Activated CD4-positive, alpha-beta memory T cell treated with anti-CD3 and anti-CD28 coated beads for 36 hours (primary cell): Measurements from ENCODE around the gene ASB8. TPM values are rescaled to one million over a fixed set of nuclear protein-coding genes. Genes with fewer than 3 reads are reported as not detected.
A peak's percentile ranks its signal among the peaks of the same experiment; 100 is the strongest.

ENCODE experiments used
- CTCF ChIA-PET: fragments of 350-600 bp; sonication (Branson Sonifier 250); formaldehyde crosslinking; loops from one replicate; lab custom pipeline; 2021; ENCODE audit warnings: antibody characterized with exemption, inconsistent platforms; lab: Charles Lee
- POLR2A ChIA-PET: fragments of 350-600 bp; sonication (Branson Sonifier 250); formaldehyde crosslinking; loops from one replicate; lab custom pipeline; 2021; ENCODE audit warnings: antibody characterized with exemption; lab: Charles Lee
- DNase-seq: peaks from one replicate; pipeline ENCODE4 v3.0.0-alpha.2; 2020
- H3K27ac Mint-ChIP-seq: one replicate; pipeline ENCODE4 v1.8.0; 2021; ENCODE audit warnings: mixed read lengths
- H3K27me3 Mint-ChIP-seq: one replicate; pipeline ENCODE4 v1.8.0; 2021; ENCODE audit warnings: mixed read lengths
- H3K36me3 Mint-ChIP-seq: one replicate; pipeline ENCODE4 v1.8.0; 2021; ENCODE audit warnings: mixed read lengths
- H3K4me1 Mint-ChIP-seq: one replicate; pipeline ENCODE4 v1.8.0; 2021; ENCODE audit warnings: low read depth, mixed read lengths
- H3K4me3 Mint-ChIP-seq: one replicate; pipeline ENCODE4 v1.8.0; 2021; ENCODE audit warnings: mild to moderate bottlenecking, mixed read lengths
- H3K9me3 Mint-ChIP-seq: one replicate; pipeline ENCODE4 v1.8.0; 2021; ENCODE audit warnings: mixed read lengths
- intact Hi-C: fragments of 100-400 bp; cut with micrococcal nuclease; formaldehyde crosslinking; loops from one replicate; pipeline ENCODE4 v1.15.1; 2023
- microRNA-seq: library from miRNA; unstranded; fragments of <30 nt; microRNA quantifications from one replicate; pipeline ENCODE4 v1.2.0, GENCODE V29; 2022; ENCODE audit warnings: borderline number of aligned reads, borderline microRNAs expressed, borderline replicate concordance
- total RNA-seq, 2 experiments: library from RNA; stranded (reverse); gene quantifications; one replicate each; pipeline ENCODE4 v1.2.3, GENCODE V29; 2021

The ASB8 gene
- total RNA-seq, 2 experiments from 2014 or later, result 31.4 to 33.6 TPM

- intact Hi-C loops, result no loop called here
- Mint-ChIP-seq H3K36me3 (peaks cover 5% of the 10 kb centered on the region), H3K4me1 (peaks cover 44% of the 10 kb centered on the region), H3K4me3 (peak overlapping the region; percentile 86), H3K27ac (peak overlapping the region; percentile 94), H3K9me3 (no peaks in the 10 kb centered on the region), H3K27me3 (no peaks in the 10 kb centered on the region)
- ChIA-PET POLR2A (interaction anchor here (1.7 to 3.3 kb wide), 4 partner anchors 15 to 200 kb away, joined by 4 to 25 read pairs (median 10); partner anchors contain the start of genes ASB8, PFKM and VDR), CTCF (interaction anchor here (0.6 to 1.3 kb wide), 3 partner anchors 13 to 60 kb away, joined by 3 to 8 read pairs (median 3); no protein-coding TSS in a partner anchor)
- DNase-seq, result no peak
These were observed 52.8 kb downstream of the ASB8 start for GRCh38 chr12:48104531-48104930.

Small RNA genes lying within 50 kb of the gene (microRNA-seq; reads per million reads assigned to microRNA genes)
- gene MIR6505, result 2.8 reads per million

Other genes with a start within 250 kb of the ASB8 start
- gene TMEM106C, start 193.9 kb downstream of the ASB8 start, total RNA-seq, result 100 to 1,000 TPM; 179 to 182 TPM
- not detected for gene COL2A1, start 153.0 kb downstream of the ASB8 start, total RNA-seq
- 10 to 100 TPM; 37.7 to 41.6 TPM for gene SENP1, start 51.4 kb downstream of the ASB8 start, total RNA-seq
- 10 to 100 TPM; 55.6 to 56.1 TPM for gene PFKM, start 38.2 kb downstream of the ASB8 start, total RNA-seq
- gene CCDC184, start 26.1 kb upstream of the ASB8 start, total RNA-seq, result under 1 TPM; 0.36 to 0.40 TPM
- gene OR10AD1, start 45.8 kb upstream of the ASB8 start, total RNA-seq, result not detected
- 1 to 10 TPM; 6.8 to 9.3 TPM for gene ZNF641, start 193.4 kb upstream of the ASB8 start, total RNA-seq